ENCODE data around the gene PKD1.

The PKD1 gene

GRCh38 chr16:2074071-2074470, 61.6 kb downstream of the PKD1 start:
- DNase-seq (ENCODE audit: low read depth) = no peak

- DNase-seq (ENCODE audit: low read depth) = no peak
Observed at GRCh38 chr16:2072926-2073325, 62.8 kb downstream of the PKD1 start.

GRCh38 chr16:2071454-2072202, 64.1 kb downstream of the PKD1 start:
- no peak for DNase-seq (ENCODE audit: low read depth)

- DNase-seq (ENCODE audit: low read depth) = no peak
Observed at GRCh38 chr16:2070576-2071453, 64.9 kb downstream of the PKD1 start.

- no peak for DNase-seq (ENCODE audit: low read depth)
Observed at GRCh38 chr16:2066139-2066538, 69.6 kb downstream of the PKD1 start.

- DNase-seq (ENCODE audit: low read depth) = no peak
Observed at GRCh38 chr16:2064368-2064945, 71.2 kb downstream of the PKD1 start.

GRCh38 chr16:2063861-2064260, 71.8 kb downstream of the PKD1 start:
- no peak for DNase-seq (ENCODE audit: low read depth)

- no peak for DNase-seq (ENCODE audit: low read depth)
Observed at GRCh38 chr16:2062801-2063200, 72.9 kb downstream of the PKD1 start.

GRCh38 chr16:2061526-2061925, 74.2 kb downstream of the PKD1 start:
- no peak for DNase-seq (ENCODE audit: low read depth)

GRCh38 chr16:2061023-2061422, 74.7 kb downstream of the PKD1 start:
- DNase-seq (ENCODE audit: low read depth) = no peak

GRCh38 chr16:2060346-2060745, 75.4 kb downstream of the PKD1 start:
- no peak for DNase-seq (ENCODE audit: low read depth)

- no peak for DNase-seq (ENCODE audit: low read depth)
Observed at GRCh38 chr16:2058872-2059271, 76.8 kb downstream of the PKD1 start.

GRCh38 chr16:2058420-2058819, 77.3 kb downstream of the PKD1 start:
- no peak for DNase-seq (ENCODE audit: low read depth)

GRCh38 chr16:2057438-2057837, 78.3 kb downstream of the PKD1 start:
- no peak for DNase-seq (ENCODE audit: low read depth)

GRCh38 chr16:2056681-2057407, 78.9 kb downstream of the PKD1 start:
- no peak for DNase-seq (ENCODE audit: low read depth)

- no peak for DNase-seq (ENCODE audit: low read depth)
Observed at GRCh38 chr16:2056077-2056476, 79.6 kb downstream of the PKD1 start.

GRCh38 chr16:2054543-2055245, 81.0 kb downstream of the PKD1 start:
- DNase-seq (ENCODE audit: low read depth) = no peak

GRCh38 chr16:2053897-2054296, 81.8 kb downstream of the PKD1 start:
- DNase-seq (ENCODE audit: low read depth) = no peak

GRCh38 chr16:2053211-2053610, 82.5 kb downstream of the PKD1 start:
- no peak for DNase-seq (ENCODE audit: low read depth)

- DNase-seq (ENCODE audit: low read depth) = no peak
Observed at GRCh38 chr16:2048116-2048543, 87.6 kb downstream of the PKD1 start.

- DNase-seq (ENCODE audit: low read depth) = peak; percentile 88
Observed at GRCh38 chr16:2047330-2048115, 88.2 kb downstream of the PKD1 start, which contains the start of the genes NTHL1 and TSC2. NTHL1 (minus strand) TSS chr16:2047834; CDS start chr16:2047823, 11 bp downstream. TSC2 (plus strand) TSS chr16:2047985; CDS start chr16:2048616, 631 bp downstream.

All from stimulated activated CD4-positive, alpha-beta T cell treated with anti-CD3 and anti-CD28 coated beads, Interleukin-2, amount 100 ng/mL, for 4 hours (primary cell).